Skeletal muscle tissue (tissue), 4 donors: ENCODE results near the gene DOCK6. TPM values are rescaled to one million over a fixed set of nuclear protein-coding genes. Genes with fewer than 3 reads are reported as not detected.

Source experiments
- H3K27ac ChIP-seq: one replicate; pipeline ENCODE4 v1.7.0; 2013; ENCODE audit warnings: mild to moderate bottlenecking, low read depth, low read length, inconsistent platforms
- H3K27me3 ChIP-seq, 3 donors: one replicate each; pipeline ENCODE4 v1.7.0; 2013; ENCODE audit warnings: low read length in 3 of 3; ENCODE audit not compliant: control insufficient read depth in 3 of 3, insufficient read depth in 3 of 3
- H3K36me3 ChIP-seq, 3 donors: one replicate each; pipeline ENCODE4 v1.7.0; 2013; ENCODE audit warnings: low read length in 3 of 3; ENCODE audit not compliant: control insufficient read depth in 3 of 3, insufficient read depth in 3 of 3
- H3K4me1 ChIP-seq, 3 donors: one replicate each; pipeline ENCODE4 v1.7.0; 2013; ENCODE audit warnings: low read length in 3 of 3, mild to moderate bottlenecking in 3 of 3; ENCODE audit not compliant: control insufficient read depth in 3 of 3, insufficient read depth in 3 of 3
- H3K4me3 ChIP-seq, 3 donors: one replicate each; pipeline ENCODE4 v1.7.0; 2013; ENCODE audit warnings: low read length in 3 of 3
- H3K9ac ChIP-seq, 3 donors: one replicate each; pipeline ENCODE4 v1.7.0; 2013; ENCODE audit warnings: low read length in 3 of 3, mild to moderate bottlenecking in 3 of 3, moderate library complexity in 2 of 3, low read depth in 1 of 3
- H3K9me3 ChIP-seq, 3 donors: one replicate each; pipeline ENCODE4 v1.7.0; 2013; ENCODE audit warnings: low read length in 3 of 3; ENCODE audit not compliant: control insufficient read depth in 3 of 3
- total RNA-seq: library from RNA; depleted of rRNA; stranded (reverse); fragments of >200 nt; gene quantifications from one replicate; pipeline ENCODE4 v1.2.3, GENCODE V29; 2014
- donor health status: Osteomylitis.

The DOCK6 gene
- total RNA-seq, 1 donor from 2014 or later, result 16.2 TPM

DNA sequence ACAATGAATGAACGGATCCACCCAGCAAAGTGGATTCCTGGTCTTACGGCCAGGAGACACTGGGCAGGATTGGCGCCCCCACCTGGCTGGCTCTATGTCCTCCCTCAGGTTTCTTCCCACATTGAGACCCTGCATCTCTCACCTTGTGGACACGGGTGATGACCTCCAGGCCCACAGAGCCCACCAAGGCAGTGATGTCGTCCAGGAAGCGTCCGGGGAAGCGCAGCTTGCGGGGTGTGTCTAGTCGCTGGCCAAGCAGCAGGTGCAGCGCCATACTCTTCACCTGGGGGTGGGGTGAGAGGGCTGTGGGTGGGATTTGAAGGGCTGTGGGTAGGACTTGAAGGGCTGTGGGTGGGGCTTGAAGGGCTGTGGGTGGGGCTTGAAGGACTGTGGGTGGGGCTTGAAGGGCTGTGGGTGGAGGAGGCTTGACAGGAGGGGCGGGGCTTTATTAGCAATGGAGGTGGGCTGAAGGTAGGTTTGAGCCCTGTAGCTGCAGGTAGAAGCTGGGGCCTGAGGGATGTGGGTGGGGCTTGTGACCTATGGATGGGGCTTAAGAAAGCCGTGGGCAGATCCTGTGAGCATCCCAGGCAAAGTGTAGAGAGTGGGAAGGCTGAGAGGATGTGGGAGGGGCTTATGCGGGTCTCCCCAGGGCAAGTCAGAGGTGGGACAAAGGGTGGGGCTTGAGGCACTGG is 35.0 kb downstream of the DOCK6 start:
- H3K4me1 ChIP-seq, result no peaks in the 10 kb centered on the region
- peaks cover 5 to 30% (median 22%) of the 10 kb centered on the region in 3 donors for H3K36me3 ChIP-seq
- no peaks in the 10 kb centered on the region for H3K27me3 ChIP-seq
- H3K4me3 ChIP-seq, result no peak overlapping the region
- H3K9me3 ChIP-seq, result no peaks in the 10 kb centered on the region
- no peak overlapping the region for H3K27ac ChIP-seq
- no peak overlapping the region for H3K9ac ChIP-seq

DNA sequence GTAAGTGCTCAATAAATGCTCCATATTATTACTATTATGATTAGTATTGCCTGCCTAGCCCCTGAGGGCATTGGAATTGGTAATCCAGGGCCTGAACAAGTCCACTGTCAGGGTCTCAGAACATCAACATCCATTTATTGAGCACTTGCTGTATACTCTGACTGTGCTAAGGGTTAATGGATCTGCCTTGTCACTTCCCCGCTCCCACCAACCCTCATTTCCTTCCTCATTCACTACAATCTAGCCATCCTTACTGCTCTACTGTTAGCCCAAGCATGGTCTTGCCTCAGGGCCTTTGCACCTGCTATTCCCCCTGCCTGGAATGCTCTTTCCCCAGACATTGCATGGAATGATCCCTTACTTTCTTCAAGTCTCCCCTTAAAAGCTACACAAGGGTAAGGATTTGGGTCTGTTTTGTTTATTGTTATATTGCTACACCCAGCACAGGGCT is 35.6 kb downstream of the DOCK6 start:
- no peak overlapping the region for H3K27ac ChIP-seq
- H3K36me3 ChIP-seq, result peaks cover 6 to 31% (median 22%) of the 10 kb centered on the region in 3 donors
- no peaks in the 10 kb centered on the region for H3K4me1 ChIP-seq
- peaks cover 0 to 3% (median 2%) of the 10 kb centered on the region in 3 donors for H3K9me3 ChIP-seq
- H3K9ac ChIP-seq, result no peak overlapping the region
- H3K27me3 ChIP-seq, result no peaks in the 10 kb centered on the region
- H3K4me3 ChIP-seq, result no peak overlapping the region

DNA sequence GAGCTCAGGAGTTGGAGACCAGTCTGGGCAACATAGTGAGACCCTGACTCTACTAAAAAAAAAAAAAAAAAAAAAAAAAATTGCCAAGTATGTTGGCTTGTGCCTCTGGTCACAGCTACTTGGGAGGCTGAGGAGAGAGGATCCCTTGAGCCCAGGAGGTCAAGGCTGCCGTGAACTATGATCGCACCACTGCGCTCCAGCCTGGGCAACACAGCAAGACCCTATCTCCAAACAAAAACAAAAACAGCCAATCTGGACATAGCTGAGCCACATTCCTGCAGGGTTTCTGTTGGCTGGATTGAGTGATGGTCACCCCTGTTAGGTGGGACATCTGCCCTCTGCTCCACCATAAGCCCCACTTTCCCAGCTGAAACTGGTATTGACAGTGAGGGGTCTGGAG is 36.5 kb downstream of the DOCK6 start:
- H3K4me1 ChIP-seq, result no peaks in the 10 kb centered on the region
- no peak overlapping the region for H3K9ac ChIP-seq
- H3K36me3 ChIP-seq, result peaks cover 14 to 32% (median 27%) of the 10 kb centered on the region in 3 donors
- no peak overlapping the region for H3K4me3 ChIP-seq
- H3K27ac ChIP-seq, result no peak overlapping the region
- H3K9me3 ChIP-seq, result peaks cover 5 to 9% (median 6%) of the 10 kb centered on the region in 3 donors
- no peaks in the 10 kb centered on the region for H3K27me3 ChIP-seq

DNA sequence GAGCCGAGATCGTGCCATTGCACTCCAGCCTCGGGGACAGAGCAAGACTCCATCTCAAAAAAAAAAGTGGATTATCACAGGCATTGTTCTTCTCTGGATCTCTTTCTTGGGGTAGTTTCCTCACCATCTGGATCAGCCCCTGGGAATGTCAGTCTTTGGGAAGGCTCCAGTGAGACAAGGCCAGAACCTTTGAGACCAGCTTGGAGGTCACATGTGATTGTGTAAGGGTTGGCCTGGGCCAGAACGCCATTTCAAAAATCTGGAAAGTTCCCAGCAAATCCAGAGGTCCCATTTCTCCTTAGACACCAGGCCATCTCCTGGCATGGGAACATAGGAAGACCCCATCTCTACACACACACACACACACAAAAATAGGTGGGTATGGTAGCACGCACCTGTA is 37.2 kb downstream of the DOCK6 start:
- Histone ChIP-seq H3K27ac (no peak overlapping the region), H3K36me3 (peaks cover 14 to 28% (median 27%) of the 10 kb centered on the region in 3 donors)

DNA sequence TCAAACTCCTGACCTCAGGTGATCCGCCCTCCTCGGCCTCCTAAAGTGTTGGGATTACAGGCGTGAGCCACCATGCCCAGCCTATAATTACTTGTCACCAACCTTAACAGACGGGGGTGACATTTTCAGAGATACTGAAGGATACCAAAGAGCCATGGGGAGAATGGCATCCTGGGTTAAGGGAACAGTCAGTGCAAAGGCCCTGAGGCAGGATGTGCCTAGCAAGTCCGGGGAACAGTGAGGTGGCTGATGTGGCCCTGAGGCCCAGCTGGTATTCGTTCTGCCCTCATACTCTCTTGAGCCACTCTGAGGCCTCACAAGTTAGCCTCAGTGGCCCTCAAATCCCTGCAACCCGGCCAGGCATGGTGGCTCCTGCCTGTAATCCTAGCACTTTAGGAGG is 37.9 kb downstream of the DOCK6 start:
- peaks cover 14 to 28% (median 27%) of the 10 kb centered on the region in 3 donors for H3K36me3 ChIP-seq
- H3K27me3 ChIP-seq, result no peaks in the 10 kb centered on the region
- peaks cover 5 to 9% (median 6%) of the 10 kb centered on the region in 3 donors for H3K9me3 ChIP-seq
- H3K27ac ChIP-seq, result no peak overlapping the region
- H3K9ac ChIP-seq, result no peak overlapping the region
- H3K4me1 ChIP-seq, result no peaks in the 10 kb centered on the region
- no peak overlapping the region for H3K4me3 ChIP-seq

More for the DNA sequence above, 37.2 kb downstream of the DOCK6 start:
- no peak overlapping the region for H3K4me3 ChIP-seq
- H3K27me3 ChIP-seq, result no peaks in the 10 kb centered on the region
- H3K4me1 ChIP-seq, result no peaks in the 10 kb centered on the region
- peaks cover 5 to 9% (median 6%) of the 10 kb centered on the region in 3 donors for H3K9me3 ChIP-seq
- H3K9ac ChIP-seq, result no peak overlapping the region

DNA sequence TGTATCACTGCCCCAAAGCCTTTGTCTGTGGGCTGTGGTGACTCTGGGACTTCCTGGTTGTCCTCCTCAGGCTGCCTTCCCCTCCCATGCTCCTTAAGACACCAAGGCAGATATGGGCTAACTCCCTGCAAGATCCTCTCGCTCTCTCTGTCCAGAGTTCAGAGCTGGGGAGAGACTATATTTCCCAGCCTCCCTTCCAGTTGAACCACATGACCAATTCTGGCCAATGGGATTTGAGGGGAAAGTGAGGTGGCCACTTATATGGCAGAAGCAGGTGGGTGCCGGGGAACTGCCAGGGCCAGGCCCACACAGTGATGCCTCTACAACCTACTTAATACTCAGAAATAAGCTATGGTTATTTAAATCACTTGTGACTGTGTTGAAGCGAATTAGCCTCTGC is 39.1 kb downstream of the DOCK6 start:
- H3K9me3 ChIP-seq, result peaks cover 5 to 9% (median 6%) of the 10 kb centered on the region in 3 donors
- no peak overlapping the region for H3K4me3 ChIP-seq
- no peak overlapping the region for H3K27ac ChIP-seq
- H3K9ac ChIP-seq, result no peak overlapping the region
- H3K27me3 ChIP-seq, result no peaks in the 10 kb centered on the region
- H3K36me3 ChIP-seq, result peaks cover 14 to 27% (median 24%) of the 10 kb centered on the region in 3 donors
- H3K4me1 ChIP-seq, result no peaks in the 10 kb centered on the region

DNA sequence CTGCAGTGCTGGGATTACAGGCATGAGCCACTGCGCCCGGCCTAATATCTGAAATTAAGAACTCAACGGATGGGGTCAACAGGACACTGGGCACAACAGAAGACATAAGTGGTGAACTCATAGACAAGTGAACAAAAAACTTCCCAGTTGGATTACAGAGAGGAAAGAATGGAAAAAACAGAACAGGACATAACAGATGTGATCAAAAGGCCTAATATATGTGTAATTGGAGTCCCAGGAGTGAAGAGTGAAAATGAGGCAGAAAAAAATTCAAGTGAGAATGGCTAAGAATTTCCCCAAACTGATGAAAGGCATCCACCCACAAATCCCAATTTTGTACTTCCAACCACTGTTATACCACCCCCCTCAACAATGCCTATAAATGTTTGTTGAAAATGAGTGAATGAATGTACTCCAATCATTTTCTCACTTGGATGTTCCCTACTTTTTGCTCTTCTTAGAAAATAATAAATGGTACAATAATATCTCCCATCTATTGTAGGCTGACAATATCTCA is 41.2 kb downstream of the DOCK6 start:
- Histone ChIP-seq H3K27ac (no peak overlapping the region), H3K4me3 (no peak overlapping the region), H3K9ac (no peak overlapping the region), H3K9me3 (peaks cover 5 to 9% (median 6%) of the 10 kb centered on the region in 3 donors), H3K4me1 (no peaks in the 10 kb centered on the region), H3K27me3 (no peaks in the 10 kb centered on the region), H3K36me3 (peaks cover 20 to 22% (median 22%) of the 10 kb centered on the region in 3 donors)

DNA sequence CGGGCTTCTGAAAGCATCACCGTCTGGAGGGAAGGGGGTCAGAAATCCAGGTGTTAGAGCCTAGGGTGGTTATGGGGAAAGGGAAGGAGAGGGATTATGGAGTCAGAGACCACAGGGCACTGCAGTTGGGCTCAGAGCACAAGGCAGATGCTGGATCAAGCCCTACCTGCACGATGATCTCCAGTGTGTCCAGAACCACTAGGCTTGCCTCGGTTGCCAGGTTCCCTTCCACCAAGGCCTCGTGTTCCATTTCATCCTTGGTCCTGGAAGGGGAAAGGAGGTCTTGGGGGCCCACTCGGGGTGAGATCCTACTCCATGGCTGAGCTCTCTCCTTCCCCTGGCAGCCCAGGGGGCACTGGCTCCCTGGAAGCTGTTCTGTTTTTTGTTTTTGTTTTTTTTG is 47.9 kb downstream of the DOCK6 start:
- Histone ChIP-seq H3K36me3 (peaks cover 22 to 26% (median 24%) of the 10 kb centered on the region in 3 donors), H3K27me3 (no peaks in the 10 kb centered on the region), H3K4me1 (no peaks in the 10 kb centered on the region), H3K9ac (no peak overlapping the region), H3K4me3 (no peak overlapping the region), H3K9me3 (no peaks in the 10 kb centered on the region), H3K27ac (no peak overlapping the region)

DNA sequence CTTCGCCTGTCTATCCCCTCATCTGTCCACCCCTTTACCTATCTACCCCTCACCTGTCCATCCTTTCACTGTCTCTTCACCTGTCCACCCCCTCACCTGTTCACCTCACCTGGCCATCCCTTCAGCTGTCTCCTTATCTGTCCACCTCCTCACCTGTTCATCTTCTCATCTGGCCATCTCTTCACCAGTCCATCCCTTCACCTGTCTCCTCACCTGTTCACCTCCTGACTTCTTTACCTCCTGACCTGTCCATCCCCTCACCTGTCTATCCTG is 51.7 kb downstream of the DOCK6 start:
- Histone ChIP-seq H3K27me3 (no peaks in the 10 kb centered on the region), H3K9me3 (no peaks in the 10 kb centered on the region), H3K9ac (no peak overlapping the region), H3K4me3 (no peak overlapping the region), H3K27ac (no peak overlapping the region), H3K36me3 (peaks cover 18 to 26% (median 23%) of the 10 kb centered on the region in 3 donors), H3K4me1 (no peaks in the 10 kb centered on the region)

DNA sequence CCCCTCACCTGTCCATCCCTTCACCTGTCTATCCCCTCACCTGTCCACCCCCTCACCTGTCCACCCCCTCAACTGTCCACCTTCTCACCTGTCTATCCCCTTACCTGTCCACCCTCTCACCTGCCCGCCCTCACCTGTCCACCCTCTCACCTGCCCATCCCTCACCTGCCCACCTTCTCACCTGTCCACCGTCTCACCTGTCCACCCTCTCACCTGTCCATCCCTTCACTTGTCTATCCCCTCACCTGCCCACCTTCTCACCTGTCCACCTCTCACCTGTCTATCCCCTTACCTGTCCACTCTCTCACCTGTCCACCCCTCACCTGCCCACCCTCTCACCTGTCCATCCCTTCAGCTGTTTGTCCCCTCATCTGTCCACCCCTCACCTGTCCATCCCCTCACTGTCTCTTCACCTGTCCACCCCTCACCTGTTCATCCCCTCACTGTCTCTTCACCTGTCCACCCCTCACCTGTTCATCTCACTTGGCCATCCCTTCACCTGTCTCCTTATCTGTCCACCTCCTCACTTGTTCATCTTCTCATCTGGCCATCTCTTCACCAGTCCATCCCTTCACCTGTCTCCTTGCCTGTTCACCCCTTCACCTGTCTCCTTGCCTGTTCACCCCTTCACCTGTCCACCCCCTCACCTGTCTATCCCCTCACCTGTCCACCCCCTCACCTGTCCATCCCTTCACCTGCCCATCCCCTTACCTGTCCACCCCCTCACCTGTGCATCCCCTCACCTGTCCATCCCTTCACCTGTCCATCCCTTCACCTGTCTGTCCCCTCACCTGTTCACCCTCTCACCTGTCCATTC is 52.3 kb downstream of the DOCK6 start:
- no peak overlapping the region for H3K27ac ChIP-seq
- no peaks in the 10 kb centered on the region for H3K27me3 ChIP-seq
- H3K4me3 ChIP-seq, result no peak overlapping the region
- no peaks in the 10 kb centered on the region for H3K9me3 ChIP-seq
- H3K36me3 ChIP-seq, result peaks cover 14 to 22% (median 17%) of the 10 kb centered on the region in 3 donors
- peaks cover 0 to under 1% (median 0%) of the 10 kb centered on the region in 3 donors for H3K4me1 ChIP-seq
- no peak overlapping the region for H3K9ac ChIP-seq
